Measurements from ENCODE around the gene RXYLT1.
"Not testable (repeated sequence)": the region's sequence is repeated elsewhere in the genome, so short reads cannot be mapped to it uniquely, and the experiment has no call there.

RXYLT1 gene

GRCh38 chr12:63804746-63805145 is 25.0 kb downstream of the RXYLT1 start:
- DNase-seq (ENCODE audit: low read depth): no peak

- no peak for DNase-seq (ENCODE audit: low read depth)
These were observed 26.3 kb downstream of the RXYLT1 start for GRCh38 chr12:63805704-63806672.

- no peak for DNase-seq (ENCODE audit: low read depth)
These were observed 28.9 kb downstream of the RXYLT1 start for GRCh38 chr12:63808631-63809030.

GRCh38 chr12:63809566-63809965 is 29.9 kb downstream of the RXYLT1 start:
- no peak for DNase-seq (ENCODE audit: low read depth)

- DNase-seq (ENCODE audit: low read depth): no peak
These were observed 31.6 kb downstream of the RXYLT1 start for GRCh38 chr12:63811334-63811733.

- DNase-seq (ENCODE audit: low read depth): no peak
These were observed 32.0 kb downstream of the RXYLT1 start for GRCh38 chr12:63811755-63812154.

GRCh38 chr12:63814146-63814772 is 34.5 kb downstream of the RXYLT1 start:
- DNase-seq (ENCODE audit: low read depth): no peak

- DNase-seq (ENCODE audit: low read depth): no peak
These were observed 35.8 kb downstream of the RXYLT1 start for GRCh38 chr12:63815482-63815852.

- no peak for DNase-seq (ENCODE audit: low read depth)
These were observed 36.3 kb downstream of the RXYLT1 start for GRCh38 chr12:63816031-63816430.

GRCh38 chr12:63820427-63820826 is 40.7 kb downstream of the RXYLT1 start:
- no peak for DNase-seq (ENCODE audit: low read depth)

- peak; percentile 59 for DNase-seq (ENCODE audit: low read depth)
These were observed 42.1 kb downstream of the RXYLT1 start for GRCh38 chr12:63821781-63822251.

GRCh38 chr12:63822352-63822751 is 42.6 kb downstream of the RXYLT1 start:
- DNase-seq (ENCODE audit: low read depth): peak; percentile 46

- DNase-seq (ENCODE audit: low read depth): no peak
These were observed 43.3 kb downstream of the RXYLT1 start for GRCh38 chr12:63823040-63823439.

- peak; percentile 80 for DNase-seq (ENCODE audit: low read depth)
These were observed 46.4 kb downstream of the RXYLT1 start for GRCh38 chr12:63826006-63826585.

GRCh38 chr12:63828867-63829266 is 49.2 kb downstream of the RXYLT1 start:
- DNase-seq (ENCODE audit: low read depth): no peak

- DNase-seq (ENCODE audit: low read depth): no peak
These were observed 56.3 kb downstream of the RXYLT1 start for GRCh38 chr12:63836046-63836445.

- DNase-seq (ENCODE audit: low read depth): no peak
These were observed 57.2 kb downstream of the RXYLT1 start for GRCh38 chr12:63836936-63837335.

GRCh38 chr12:63838411-63838810 is 58.7 kb downstream of the RXYLT1 start:
- DNase-seq (ENCODE audit: low read depth): no peak

GRCh38 chr12:63841011-63841410 is 61.3 kb downstream of the RXYLT1 start:
- DNase-seq (ENCODE audit: low read depth): no peak

- DNase-seq (ENCODE audit: low read depth): no peak
These were observed 61.9 kb downstream of the RXYLT1 start for GRCh38 chr12:63841571-63841970.

GRCh38 chr12:63842750-63843149 is 63.0 kb downstream of the RXYLT1 start:
- DNase-seq (ENCODE audit: low read depth): not testable (repeated sequence)

- DNase-seq (ENCODE audit: low read depth): no peak
These were observed 63.6 kb downstream of the RXYLT1 start for GRCh38 chr12:63843254-63843720.

Measured in ELR (cell line).